Transverse colon (tissue), 4 donors: ENCODE data around the gene DOCK2. TPM values are rescaled to one million over a fixed set of nuclear protein-coding genes. Genes with fewer than 3 reads are reported as not detected.

ENCODE experiments used
- DNase-seq: peaks from one replicate; pipeline ENCODE4 v3.0.0-alpha.2; 2019
- H3K27ac ChIP-seq, 4 donors: fragments of 200-600 bp; sonication (generic); 2 replicates each; pipeline ENCODE4 v1.5.1; 2016 to 2018; ENCODE audit warnings: inconsistent platforms in 4 of 4
- H3K27me3 ChIP-seq: fragments of 200-600 bp; sonication (generic); 2 replicates; pipeline ENCODE4 v1.5.1; 2017; ENCODE audit warnings: inconsistent platforms
- H3K36me3 ChIP-seq, 4 donors: fragments of 200-600 bp; sonication (generic); 2 replicates each; pipeline ENCODE4 v1.5.1; 2017 to 2019; ENCODE audit warnings: inconsistent platforms in 4 of 4
- H3K4me1 ChIP-seq, 4 donors: fragments of 200-600 bp; sonication (generic); 2 replicates each; pipeline ENCODE4 v1.5.1; 2017 to 2020; ENCODE audit warnings: inconsistent platforms in 4 of 4
- H3K4me3 ChIP-seq, 4 donors: fragments of 200-600 bp; sonication (generic); 1 replicate in 1 of 4; 2 replicates in 3 of 4; pipeline versions ENCODE4 v1.5.1 to v1.6.1; 2017 to 2019; ENCODE audit warnings: inconsistent platforms in 4 of 4
- H3K9me3 ChIP-seq, 2 donors: fragments of 200-600 bp; sonication (generic); 2 replicates each; pipeline ENCODE4 v1.5.1; 2017 to 2019; ENCODE audit warnings: inconsistent platforms in 2 of 2
- CTCF ChIP-seq, 5 experiments: fragments of 200-600 bp in 3 of 5; fragments of 450-650 bp in 2 of 5; sonication (generic) in 3 of 5; IDR thresholded peaks; 1 replicate in 2 of 5; 2 replicates in 3 of 5; pipeline ENCODE4 v1.5.1; 2016 to 2017; ENCODE audit warnings: antibody characterized with exemption in 5 of 5, inconsistent platforms in 3 of 5, mild to moderate bottlenecking in 2 of 5, moderate library complexity in 1 of 5
- EP300 ChIP-seq: sonication (generic); formaldehyde crosslinking; IDR thresholded peaks from one replicate; pipeline ENCODE4 v1.6.1; 2017; ENCODE audit warnings: antibody characterized with exemption, low read depth
- POLR2A ChIP-seq: fragments of 450-650 bp; IDR thresholded peaks from one replicate; pipeline ENCODE4 v1.6.1; 2016; ENCODE audit warnings: antibody characterized with exemption, mild to moderate bottlenecking, moderate library complexity
- POLR2AphosphoS5 ChIP-seq, 3 donors: sonication (generic); formaldehyde crosslinking; IDR thresholded peaks; one replicate each; pipeline ENCODE4 v1.6.1; 2016; ENCODE audit warnings: antibody characterized with exemption in 3 of 3
- WGBS, 2 donors: methylation state at CpG; one replicate each; pipeline ENCODE4 v1.1.5; 2018; ENCODE audit warnings: low coverage in 1 of 2; 5-methylcytosine and 5-hydroxymethylcytosine counted together
- in situ Hi-C, 4 donors: fragments of 200-750 bp; cut with MboI; loops; one replicate each; pipeline versions ENCODE4 v1.15.0 to v1.15.1; 2017; ENCODE audit warnings: low sequenced_read_pairs in 3 of 4, low pct_ligation_motif_present in 1 of 4, low pct_unique_long_range_greater_than_20kb in 1 of 4
- intact Hi-C: fragments of 100-400 bp; cut with DNase I; formaldehyde crosslinking; loops from one replicate; pipeline ENCODE4 v1.15.1; 2023; ENCODE audit warnings: low total_unique reads
- total RNA-seq, 4 donors: library from RNA; depleted of rRNA; stranded (reverse); fragments of >200 nt; gene quantifications; one replicate each; pipeline ENCODE4 v1.1.0, GENCODE V29; 2016

Gene DOCK2
- total RNA-seq, 4 donors from 2014 or later, result 8.3 to 24.0 (median 14.3) TPM

- Histone ChIP-seq H3K27ac (no peak overlapping the region), H3K27me3 (no peaks in the 10 kb centered on the region), H3K9me3 (no peaks in the 10 kb centered on the region), H3K4me3 (no peak overlapping the region), H3K36me3 (no peaks in the 10 kb centered on the region), H3K4me1 (no peaks in the 10 kb centered on the region)
- WGBS, 2 donors, result 69 to 81% methylated on average over 3 of the region's 3 CpGs
- in situ Hi-C loops (no loop called here), intact Hi-C loops (no loop called here)
- TF ChIP-seq POLR2AphosphoS5 (IDR thresholded peaks at IDR 0.05) (no peak), CTCF (IDR thresholded peaks at IDR 0.05) (no peak), POLR2A (no peak), EP300 (no peak)
- DNase-seq, result no peak
Measured at GRCh38 chr5:169958278-169958677, 321.2 kb downstream of the DOCK2 start.

- no peaks in the 10 kb centered on the region for H3K36me3 ChIP-seq
- DNase-seq, result no peak
- H3K4me1 ChIP-seq, result no peaks in the 10 kb centered on the region
- no peaks in the 10 kb centered on the region for H3K27me3 ChIP-seq
- WGBS, 2 donors, result 91 to 93% methylated on average over 2 of the region's 2 CpGs
- intact Hi-C loops, result no loop called here
- in situ Hi-C loops, result no loop called here
- no peak overlapping the region for H3K27ac ChIP-seq
- TF ChIP-seq POLR2A (no peak), CTCF (IDR thresholded peaks at IDR 0.05) (no peak), EP300 (no peak)
- H3K9me3 ChIP-seq, result no peaks in the 10 kb centered on the region
- no peak overlapping the region for H3K4me3 ChIP-seq
Measured at GRCh38 chr5:169960659-169961058, 323.6 kb downstream of the DOCK2 start.

- Histone ChIP-seq H3K27me3 (no peaks in the 10 kb centered on the region), H3K4me1 (no peaks in the 10 kb centered on the region), H3K36me3 (no peaks in the 10 kb centered on the region), H3K4me3 (no peak overlapping the region), H3K9me3 (no peaks in the 10 kb centered on the region), H3K27ac (no peak overlapping the region)
- DNase-seq, result no peak
- TF ChIP-seq CTCF (IDR thresholded peaks at IDR 0.05) (no peak), POLR2A (no peak), EP300 (no peak), POLR2AphosphoS5 (IDR thresholded peaks at IDR 0.05) (no peak)
- intact Hi-C loops (no loop called here), in situ Hi-C loops (no loop called here)
- WGBS, 2 donors, result 57% methylated on average over 5 of the region's 5 CpGs; no CpG with 5 or more reads in 1 of the 2 donors
Measured at GRCh38 chr5:169964246-169964645, 327.2 kb downstream of the DOCK2 start.

- Histone ChIP-seq H3K27me3 (no peaks in the 10 kb centered on the region), H3K27ac (no peak overlapping the region), H3K9me3 (no peaks in the 10 kb centered on the region), H3K4me3 (no peak overlapping the region), H3K4me1 (no peaks in the 10 kb centered on the region), H3K36me3 (no peaks in the 10 kb centered on the region)
- intact Hi-C loops (no loop called here), in situ Hi-C loops (no loop called here)
- no peak for DNase-seq
- TF ChIP-seq EP300 (no peak), POLR2A (no peak), POLR2AphosphoS5 (IDR thresholded peaks at IDR 0.05) (no peak), CTCF (IDR thresholded peaks at IDR 0.05) (no peak)
Measured at GRCh38 chr5:169970339-169970738, 333.3 kb downstream of the DOCK2 start.
